Measurements from ENCODE around the gene CLASRP. TPM values are rescaled to one million over a fixed set of nuclear protein-coding genes. Genes with fewer than 3 reads are reported as not detected.

CLASRP gene
- total RNA-seq, 1 experiment from 2014 or later = 87.1 TPM

GRCh38 chr19:45097776-45098520 lies 59.1 kb downstream of the CLASRP start:
- Histone ChIP-seq H3K4me2 (ENCODE audit: insufficient read depth, insufficient read length, low read length) (no peak overlapping the region), H3T11ph (ENCODE audit: low read length) (no peak overlapping the region), H2BK20ac (ENCODE audit: low read depth, low read length, poor library complexity, severe bottlenecking) (no peak overlapping the region), H3K23ac (ENCODE audit: insufficient read length, low read depth, low read length) (no peak overlapping the region), H4K91ac (ENCODE audit: insufficient read length, low read depth, low read length) (no peak overlapping the region), H3K14ac (ENCODE audit: insufficient read depth, low read length) (no peak overlapping the region; the same call in 1 of the 2 replicates), H2AFZ (ENCODE audit: low read length) (no peak overlapping the region), H3K27me3 (ENCODE audit: insufficient read depth, low read length) (no peaks in the 10 kb centered on the region), H2BK12ac (ENCODE audit: insufficient read length, low read depth, low read length) (no peak overlapping the region), H3K79me2 (ENCODE audit: insufficient read depth, low read length) (peaks cover 64% of the 10 kb centered on the region), H2AK5ac (ENCODE audit: insufficient read length, low read length) (no peak overlapping the region), H2BK5ac (ENCODE audit: insufficient read length, low read length) (no peak overlapping the region), H3K18ac (ENCODE audit: insufficient read length, low read depth, low read length) (no peak overlapping the region), H3K4ac (ENCODE audit: low read depth, low read length) (no peak overlapping the region), H3K9me3 (ENCODE audit: control insufficient read depth, low read depth, low read length) (no peaks in the 10 kb centered on the region), H3K23me2 (ENCODE audit: insufficient read length, low read depth, low read length, poor library complexity, severe bottlenecking) (peaks cover 5% of the 10 kb centered on the region), H3K4me1 (ENCODE audit: insufficient read depth, low read length) (no peaks in the 10 kb centered on the region; the same call in 1 of the 2 replicates), H3K27ac (ENCODE audit: insufficient read length, low read depth, low read length) (no peak overlapping the region), H3K56ac (ENCODE audit: insufficient read length, low read depth, low read length) (no peak overlapping the region), H2BK120ac (ENCODE audit: low read depth, low read length, poor library complexity, severe bottlenecking) (no peak overlapping the region), H4K8ac (replicated peaks; ENCODE audit: insufficient read length, low read depth, low read length) (no peak overlapping the region), H4K5ac (ENCODE audit: insufficient read length, low read depth, low read length) (no peak overlapping the region), H3K79me1 (ENCODE audit: insufficient read depth, low read depth, low read length, poor library complexity, severe bottlenecking) (no peaks in the 10 kb centered on the region), H3K9ac (ENCODE audit: extremely low read depth, insufficient read length, low read length) (no peak overlapping the region), H2BK15ac (ENCODE audit: low read depth, low read length) (no peak overlapping the region), H4K20me1 (ENCODE audit: control insufficient read depth, insufficient read depth, insufficient read length) (no peaks in the 10 kb centered on the region)
- Mint-ChIP-seq H3K4me1 (peaks cover 76 to 83% of the 10 kb centered on the region in 2 experiments), H3K36me3 (ENCODE audit: insufficient read depth in 1 of 3, low read depth in 3 of 3) (peaks cover 5 to 22% (median 10%) of the 10 kb centered on the region in 3 experiments; a peak in 6 of 7 replicates), H3K4me3 (peak overlapping the region in 1 of 2 experiments; percentile 27; a peak in 2 of 5 replicates), H3K9me3 (no peaks in the 10 kb centered on the region; a peak in 1 of 5 replicates), H3K27me3 (ENCODE audit: low read depth) (no peaks in the 10 kb centered on the region), H3K27ac (peak overlapping the region in 1 of 3 experiments; percentile 93; a peak in 4 of 7 replicates)
- no CpG with 5 or more reads among the region's 16 CpGs for WGBS (ENCODE audit: extremely low coverage, insufficient read length, low lambda C conversion rate)
- no peak for DNase-seq
- TF ChIP-seq CTCF (conservative IDR thresholded peaks at IDR 0.05) = no peak
